Measurements from ENCODE around the gene RASGRP2.

The RASGRP2 gene

GRCh38 chr11:64679846-64680245, 64.1 kb downstream of the RASGRP2 start:
- in situ Hi-C loops (cut with HindIII; ENCODE audit: low sequenced_read_pairs), result no loop called here

- in situ Hi-C loops (cut with HindIII; ENCODE audit: low sequenced_read_pairs), result no loop called here
Observed at GRCh38 chr11:64677441-64678023, 66.4 kb downstream of the RASGRP2 start.

Measured in endothelial cell of hepatic sinusoid (primary cell).